ENCODE data around the gene B4GALT2. TPM values are rescaled to one million over a fixed set of nuclear protein-coding genes. Genes with fewer than 3 reads are reported as not detected.

The B4GALT2 gene
- total and polyA plus RNA-seq, 2 of the 8 experiments (the other 6 are each of a cell fraction or from before 2014, with no cell fraction given): 56.5 to 121 TPM

DNA sequence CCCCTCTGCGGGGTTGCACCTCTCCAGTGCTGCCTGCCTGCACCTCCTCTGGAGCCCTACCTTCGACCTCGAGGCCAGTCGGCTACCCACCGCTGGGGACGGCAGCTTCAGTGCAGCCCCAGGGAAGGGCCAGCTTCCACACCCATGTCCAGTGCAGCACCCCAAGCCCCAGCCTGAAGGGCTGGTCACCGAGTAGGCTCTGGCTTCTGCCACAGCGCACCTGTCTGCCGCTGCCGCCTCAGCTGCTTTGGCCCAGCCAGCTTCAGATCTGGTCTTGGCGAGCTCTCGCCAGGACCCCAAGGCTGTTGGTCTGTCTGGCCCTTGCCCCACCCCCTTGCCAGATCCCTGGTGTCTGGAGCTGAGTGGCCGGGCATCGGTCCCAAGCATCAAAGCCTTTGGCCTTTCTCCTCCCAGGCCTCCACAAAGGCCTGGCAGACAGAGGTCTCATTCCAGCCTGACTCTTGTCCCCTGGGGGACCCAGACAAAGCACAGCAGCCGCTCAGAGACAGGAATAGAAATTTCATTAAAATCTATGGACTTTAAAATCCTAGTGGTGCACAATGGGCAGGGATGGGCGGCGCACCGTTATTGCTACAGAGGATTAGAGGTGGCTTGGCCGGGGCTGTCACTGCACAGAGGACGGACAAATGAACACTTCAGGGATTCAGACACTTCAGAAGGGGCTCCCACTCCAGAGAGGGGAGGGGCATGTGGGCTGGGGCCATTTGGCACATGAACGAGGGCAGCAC lies 17.1 kb downstream of the B4GALT2 start:
- Histone ChIP-seq H3K9ac (replicated peaks in 1 of 4; ENCODE audit: extremely low read depth in 1 of 4, low read depth in 3 of 4, low read length in 3 of 4) (no peak overlapping the region), H3K23me2 (ENCODE audit: low read depth, low read length) (peaks cover 8% of the 10 kb centered on the region; the same call in 1 of the 2 replicates), H3K79me2 (ENCODE audit: control insufficient read depth in 1 of 2, insufficient read depth in 2 of 2, low read length in 2 of 2) (no peaks in the 10 kb centered on the region), H3K27ac (ENCODE audit: low read depth, low read length) (no peak overlapping the region), H3K18ac (ENCODE audit: extremely low read depth, low read length) (no peak overlapping the region), H3K23ac (ENCODE audit: insufficient read length) (no peak overlapping the region), H4K20me1 (replicated peaks in 1 of 2; ENCODE audit: control insufficient read depth in 1 of 2, insufficient read depth in 2 of 2, low read length in 2 of 2) (peaks cover 2% of the 10 kb centered on the region in 2 experiments), H3K56ac (replicated peaks; ENCODE audit: insufficient read length, low read depth, low read length) (no peak overlapping the region), H3K4me3 (ENCODE audit: extremely low read depth in 1 of 4, insufficient read depth in 2 of 4, low read depth in 3 of 4, low read length in 4 of 4) (no peak overlapping the region), H4K5ac (ENCODE audit: insufficient read length, low read depth, low read length) (no peak overlapping the region), H3K4me2 (ENCODE audit: insufficient read depth in 1 of 2, low read depth in 2 of 2, low read length in 2 of 2) (no peak overlapping the region), H2BK20ac (ENCODE audit: low read length) (no peak overlapping the region), H2BK15ac (ENCODE audit: low read length) (no peak overlapping the region), H4K91ac (replicated peaks; ENCODE audit: insufficient read length, low read length) (no peak overlapping the region), H3K9me3 (ENCODE audit: insufficient read depth in 2 of 2, low read depth in 1 of 2, low read length in 1 of 2) (no peaks in the 10 kb centered on the region), H2BK12ac (ENCODE audit: low read depth, low read length) (no peak overlapping the region), H3K14ac (ENCODE audit: insufficient read length) (no peak overlapping the region), H3K4me1 (replicated peaks in 1 of 4; ENCODE audit: control insufficient read depth in 3 of 4, insufficient read depth in 4 of 4, low read length in 3 of 4) (peaks cover 0 to 4% (median 0%) of the 10 kb centered on the region in 4 experiments; a peak in 5 of 7 replicates), H2AFZ (ENCODE audit: low read length) (no peak overlapping the region), H2AK5ac (ENCODE audit: low read depth, low read length) (no peak overlapping the region), H3K27me3 (replicated peaks in 1 of 4; ENCODE audit: control insufficient read depth in 3 of 4, extremely low read depth in 1 of 4, insufficient read depth in 3 of 4, low read length in 3 of 4) (no peaks in the 10 kb centered on the region), H3K36me3 (ENCODE audit: control insufficient read depth in 2 of 4, insufficient read depth in 4 of 4, low read length in 3 of 4) (peaks cover 0 to 6% (median 3%) of the 10 kb centered on the region in 4 experiments; a peak in 4 of 8 replicates), H2BK5ac (ENCODE audit: low read depth, low read length) (no peak overlapping the region), H3K4ac (replicated peaks; ENCODE audit: insufficient read length, low read depth, low read length) (no peak overlapping the region), H4K8ac (ENCODE audit: extremely low read depth, insufficient read depth, low read length) (no peak overlapping the region), H2BK120ac (replicated peaks; ENCODE audit: low read depth, low read length) (no peak overlapping the region), H3K79me1 (ENCODE audit: low read depth, low read length) (no peaks in the 10 kb centered on the region)
- FAIRE-seq (no peak), DNase-seq (ENCODE audit: low read depth in 1 of 2, low spot score in 2 of 2) (no peak)
- WGBS, 2 experiments (ENCODE audit: extremely low coverage in 1 of 2, insufficient coverage in 1 of 2, insufficient read length in 1 of 2, insufficient replicate concordance in 2 of 2, low coverage in 1 of 2, low lambda C conversion rate in 2 of 2, missing lambda C conversion rate in 1 of 2): 92% methylated on average over 21 of the region's 21 CpGs; no CpG with 5 or more reads in 1 of the 2 experiments
- ChIA-PET POLR2A (ENCODE audit: partially characterized antibody) (interaction anchor here (0.8 to 13.6 kb wide), 8 partner anchors 9 to 230 kb away, joined by 3 to 189 read pairs (median 3); partner anchors contain the start of genes ATP6V0B, B4GALT2, DPH2 and SLC6A9), CTCF (ENCODE audit: partially characterized antibody) (interaction anchor here (0.6 to 21.8 kb wide), 13 partner anchors 10 to 222 kb away, joined by 3 to 478 read pairs (median 4); partner anchors contain the start of genes DPH2 and SLC6A9)
- no peak for TF ChIP-seq KDM4A (IDR thresholded peaks at IDR 0.05; ENCODE audit: low read depth, low read length, severe bottlenecking)
- no peak for TF ChIP-seq MAFK (IDR thresholded peaks at IDR 0.05; ENCODE audit: low read depth, low read length)
- TF ChIP-seq FOSL1 (IDR thresholded peaks at IDR 0.05; ENCODE audit: insufficient read depth, low read depth, low read length): no peak
- TF ChIP-seq KDM5A (IDR thresholded peaks at IDR 0.05; ENCODE audit: low read length): no peak
- TF ChIP-seq TBP (IDR thresholded peaks at IDR 0.05; ENCODE audit: low read depth, low read length): no peak
- TF ChIP-seq SUZ12 (IDR thresholded peaks at IDR 0.05; ENCODE audit: low read length): no peak
- TF ChIP-seq SIX5 (IDR thresholded peaks at IDR 0.05; ENCODE audit: low read depth, low read length): no peak
- TF ChIP-seq, protein P1, sequence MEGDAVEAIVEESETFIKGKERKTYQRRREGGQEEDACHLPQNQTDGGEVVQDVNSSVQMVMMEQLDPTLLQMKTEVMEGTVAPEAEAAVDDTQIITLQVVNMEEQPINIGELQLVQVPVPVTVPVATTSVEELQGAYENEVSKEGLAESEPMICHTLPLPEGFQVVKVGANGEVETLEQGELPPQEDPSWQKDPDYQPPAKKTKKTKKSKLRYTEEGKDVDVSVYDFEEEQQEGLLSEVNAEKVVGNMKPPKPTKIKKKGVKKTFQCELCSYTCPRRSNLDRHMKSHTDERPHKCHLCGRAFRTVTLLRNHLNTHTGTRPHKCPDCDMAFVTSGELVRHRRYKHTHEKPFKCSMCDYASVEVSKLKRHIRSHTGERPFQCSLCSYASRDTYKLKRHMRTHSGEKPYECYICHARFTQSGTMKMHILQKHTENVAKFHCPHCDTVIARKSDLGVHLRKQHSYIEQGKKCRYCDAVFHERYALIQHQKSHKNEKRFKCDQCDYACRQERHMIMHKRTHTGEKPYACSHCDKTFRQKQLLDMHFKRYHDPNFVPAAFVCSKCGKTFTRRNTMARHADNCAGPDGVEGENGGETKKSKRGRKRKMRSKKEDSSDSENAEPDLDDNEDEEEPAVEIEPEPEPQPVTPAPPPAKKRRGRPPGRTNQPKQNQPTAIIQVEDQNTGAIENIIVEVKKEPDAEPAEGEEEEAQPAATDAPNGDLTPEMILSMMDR (IDR thresholded peaks at IDR 0.05; ENCODE audit: control extremely low read depth in 1 of 3, insufficient read depth in 1 of 3, low read depth in 1 of 3, low read length in 3 of 3): no peak
- TF ChIP-seq CBX8 (IDR thresholded peaks at IDR 0.05; ENCODE audit: borderline replicate concordance, low read depth, low read length): no peak
- TF ChIP-seq TCF12 (IDR thresholded peaks at IDR 0.05; ENCODE audit: low read depth, low read length): no peak

Data from H1 (cell line).